Effector memory CD4-positive, alpha-beta T cell (primary cell): Measurements from ENCODE around the gene CXXC5.

Experiments
- DNase-seq, 3 donors: peaks; one replicate each; pipeline ENCODE4 v3.0.0-alpha.2; 2020
- H3K27ac ChIP-seq: 2 replicates; pipeline ENCODE4 v1.7.0; 2013; ENCODE audit warnings: mild to moderate bottlenecking, low read length, moderate library complexity; ENCODE audit not compliant: insufficient read depth, poor library complexity, severe bottlenecking
- H3K27me3 ChIP-seq: replicated peaks from 2 replicates; pipeline ENCODE4 v1.7.0; 2013; ENCODE audit warnings: mild to moderate bottlenecking, low read length; ENCODE audit not compliant: insufficient read depth, control insufficient read depth, poor library complexity, severe bottlenecking
- H3K36me3 ChIP-seq: 2 replicates; pipeline ENCODE4 v1.7.0; 2013; ENCODE audit warnings: mild to moderate bottlenecking, low read length, moderate library complexity; ENCODE audit not compliant: control insufficient read depth, insufficient read depth
- H3K4me1 ChIP-seq: 2 replicates; pipeline ENCODE4 v1.7.0; 2013; ENCODE audit warnings: low read length, mild to moderate bottlenecking; ENCODE audit not compliant: control insufficient read depth, insufficient read depth, poor library complexity, severe bottlenecking
- H3K4me3 ChIP-seq: 2 replicates; pipeline ENCODE4 v1.7.0; 2013; ENCODE audit warnings: low read length, low read depth, mild to moderate bottlenecking; ENCODE audit not compliant: insufficient read depth, poor library complexity, severe bottlenecking
- H3K9me3 ChIP-seq: 2 replicates; pipeline ENCODE4 v1.7.0; 2013; ENCODE audit warnings: mild to moderate bottlenecking, low read length, moderate library complexity; ENCODE audit not compliant: control insufficient read depth

CXXC5 gene

GRCh38 chr5:139637438-139638089, 10.6 kb upstream of the CXXC5 start:
- H3K27me3 ChIP-seq: no peaks in the 10 kb centered on the region
- DNase-seq: peak; percentile 19 to 52 (median 25)
- H3K9me3 ChIP-seq: no peaks in the 10 kb centered on the region
- H3K4me1 ChIP-seq: peaks cover 22% of the 10 kb centered on the region
- no peak overlapping the region for H3K27ac ChIP-seq
- H3K4me3 ChIP-seq: peak overlapping the region; percentile 39
- H3K36me3 ChIP-seq: no peaks in the 10 kb centered on the region

- peaks cover 22% of the 10 kb centered on the region for H3K4me1 ChIP-seq
- no peak overlapping the region for H3K4me3 ChIP-seq
- H3K9me3 ChIP-seq: no peaks in the 10 kb centered on the region
- H3K27me3 ChIP-seq: no peaks in the 10 kb centered on the region
- no peak overlapping the region for H3K27ac ChIP-seq
- no peaks in the 10 kb centered on the region for H3K36me3 ChIP-seq
- no peak for DNase-seq
These were observed 9.9 kb upstream of the CXXC5 start for GRCh38 chr5:139638090-139638735.

DNA sequence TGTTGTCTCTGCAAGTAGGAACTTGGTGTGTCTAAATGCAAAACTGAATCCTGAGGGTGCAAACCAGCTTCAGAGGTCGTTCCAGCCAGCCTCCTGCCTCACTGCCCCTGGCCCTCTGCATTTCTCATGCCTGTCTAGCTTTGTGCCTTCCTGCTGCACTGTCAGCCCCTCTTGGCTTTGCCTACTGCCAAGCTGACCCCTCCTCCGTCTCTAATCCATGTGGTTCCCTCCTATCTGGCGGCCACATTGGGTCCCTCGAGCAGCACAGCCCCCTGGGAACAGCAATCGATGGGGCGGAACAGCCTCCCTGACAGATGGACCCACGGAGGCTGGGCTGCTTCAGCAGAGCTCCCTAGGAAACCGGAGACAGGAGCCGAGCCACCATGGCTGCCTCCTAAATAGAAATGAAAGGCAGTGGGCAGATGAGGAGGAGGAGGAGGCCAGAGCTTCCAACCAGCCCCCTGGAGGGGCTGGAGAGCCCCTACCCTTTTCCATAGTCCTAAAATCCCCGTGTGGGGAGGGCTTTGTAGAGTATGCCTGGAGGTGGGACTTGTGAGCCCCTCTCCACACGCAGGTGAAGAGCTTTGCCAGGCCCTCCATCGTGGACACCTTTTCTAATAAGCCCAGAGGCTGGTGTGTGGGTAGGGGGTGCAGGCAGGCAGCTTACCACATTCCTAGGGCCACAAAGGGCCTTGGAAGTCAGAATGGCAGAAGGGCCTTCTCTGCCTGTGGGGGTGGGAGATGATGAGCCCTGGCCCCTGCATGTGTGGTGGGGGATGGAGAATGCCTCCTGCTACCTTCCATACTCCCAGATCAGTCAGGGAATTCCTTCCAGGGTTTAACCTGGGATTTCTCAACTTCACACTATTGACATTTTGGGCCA, 9.2 kb upstream of the CXXC5 start:
- no peak overlapping the region for H3K27ac ChIP-seq
- DNase-seq: no peak

GRCh38 chr5:139639619-139640380, 8.3 kb upstream of the CXXC5 start:
- peaks cover 22% of the 10 kb centered on the region for H3K4me1 ChIP-seq
- no peaks in the 10 kb centered on the region for H3K27me3 ChIP-seq
- no peak for DNase-seq
- no peak overlapping the region for H3K4me3 ChIP-seq
- no peak overlapping the region for H3K27ac ChIP-seq
- no peaks in the 10 kb centered on the region for H3K9me3 ChIP-seq
- H3K36me3 ChIP-seq: no peaks in the 10 kb centered on the region

More for the DNA sequence above, 9.2 kb upstream of the CXXC5 start:
- Histone ChIP-seq H3K27me3 (no peaks in the 10 kb centered on the region), H3K4me3 (no peak overlapping the region), H3K9me3 (no peaks in the 10 kb centered on the region), H3K36me3 (no peaks in the 10 kb centered on the region), H3K4me1 (peaks cover 22% of the 10 kb centered on the region)

DNA sequence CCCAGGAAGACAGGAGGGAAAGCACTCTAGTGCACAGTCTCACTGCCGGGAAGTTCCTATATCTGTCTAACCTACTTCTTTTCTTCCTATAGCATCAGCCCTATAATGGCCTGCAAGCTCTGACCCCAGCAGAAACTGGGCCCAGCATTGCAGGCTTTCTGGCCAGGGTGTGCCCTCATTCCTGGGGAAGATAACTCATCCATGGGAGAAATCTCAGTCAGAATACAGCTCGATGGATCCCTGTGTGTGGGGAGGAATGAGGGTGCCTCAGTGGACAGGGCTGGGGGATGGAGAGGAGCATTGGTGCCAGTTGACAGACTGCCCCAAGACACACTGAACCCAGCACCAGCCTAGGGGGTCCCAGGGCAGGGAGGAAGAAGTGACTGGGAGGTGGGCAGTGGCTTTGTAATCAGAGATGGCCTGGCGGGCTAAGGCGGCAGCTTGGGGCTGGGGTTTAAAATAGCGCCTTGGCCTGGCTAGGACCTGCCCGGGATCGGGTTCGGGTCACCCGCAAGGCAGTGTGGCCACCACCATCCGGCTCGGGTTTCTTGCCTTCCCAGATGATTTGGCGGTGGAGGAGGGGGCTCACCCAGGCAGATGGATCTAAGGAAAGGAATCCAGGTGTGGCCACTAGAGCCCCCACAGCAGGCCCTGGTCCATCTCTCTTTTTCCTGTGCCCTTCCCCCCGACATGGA, 7.6 kb upstream of the CXXC5 start:
- no peak overlapping the region for H3K4me3 ChIP-seq
- H3K27ac ChIP-seq: no peak overlapping the region
- no peaks in the 10 kb centered on the region for H3K9me3 ChIP-seq
- DNase-seq: no peak
- H3K27me3 ChIP-seq: no peaks in the 10 kb centered on the region
- H3K4me1 ChIP-seq: peaks cover 21% of the 10 kb centered on the region
- H3K36me3 ChIP-seq: no peaks in the 10 kb centered on the region

DNA sequence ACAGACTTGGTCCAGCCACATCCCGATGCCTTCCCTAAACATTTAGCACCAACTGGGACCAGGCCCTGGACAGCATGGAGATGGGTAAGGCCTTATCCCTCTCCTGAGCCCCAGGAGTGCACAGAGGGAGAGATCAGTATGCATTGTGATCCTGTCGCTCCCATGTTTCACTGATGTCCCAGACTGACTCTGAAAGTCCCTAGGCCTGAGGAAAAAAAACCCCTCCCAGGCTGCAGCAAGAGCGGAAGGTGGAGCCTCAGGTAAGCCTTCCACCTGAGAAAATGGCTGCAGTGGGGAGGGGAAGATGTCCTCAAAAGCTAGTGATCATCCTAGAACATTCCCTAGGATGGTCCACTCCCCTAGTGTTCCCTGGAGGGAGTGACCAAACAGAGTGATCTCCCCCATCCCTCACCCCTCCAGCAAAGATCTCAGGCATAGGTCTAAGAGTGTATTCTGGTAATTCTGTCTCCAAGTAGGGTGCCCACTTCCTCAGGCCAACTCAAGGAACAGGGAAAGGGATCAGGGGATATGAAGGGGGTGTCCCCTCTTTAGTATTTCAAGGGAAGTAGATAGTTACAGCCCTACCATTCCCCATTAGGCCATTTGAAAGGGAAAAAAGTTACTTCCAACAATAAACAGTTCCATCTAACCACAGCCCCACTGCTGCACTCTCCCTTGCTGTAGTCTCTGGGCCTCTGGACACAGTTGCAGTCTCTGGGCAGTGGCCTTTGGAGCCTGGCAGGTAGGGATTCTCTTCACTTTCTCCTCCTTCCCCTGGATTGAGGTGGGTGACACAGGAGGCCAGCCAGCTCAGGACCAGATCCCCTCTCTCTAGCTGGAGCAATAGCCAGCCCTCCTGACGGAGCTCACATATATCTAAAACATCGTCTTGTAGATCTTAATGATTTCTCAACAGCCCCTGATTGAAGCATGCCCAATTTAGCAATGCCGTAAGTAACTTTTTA, 6.8 kb upstream of the CXXC5 start:
- Histone ChIP-seq H3K27me3 (no peaks in the 10 kb centered on the region), H3K4me3 (no peak overlapping the region), H3K4me1 (peaks cover 13% of the 10 kb centered on the region), H3K27ac (no peak overlapping the region), H3K9me3 (no peaks in the 10 kb centered on the region), H3K36me3 (no peaks in the 10 kb centered on the region)
- no peak for DNase-seq

GRCh38 chr5:139642213-139642612, 5.9 kb upstream of the CXXC5 start:
- Histone ChIP-seq H3K4me3 (no peak overlapping the region), H3K9me3 (no peaks in the 10 kb centered on the region), H3K4me1 (peaks cover 8% of the 10 kb centered on the region), H3K27me3 (peaks cover 4% of the 10 kb centered on the region), H3K27ac (no peak overlapping the region), H3K36me3 (no peaks in the 10 kb centered on the region)
- DNase-seq: no peak

DNA sequence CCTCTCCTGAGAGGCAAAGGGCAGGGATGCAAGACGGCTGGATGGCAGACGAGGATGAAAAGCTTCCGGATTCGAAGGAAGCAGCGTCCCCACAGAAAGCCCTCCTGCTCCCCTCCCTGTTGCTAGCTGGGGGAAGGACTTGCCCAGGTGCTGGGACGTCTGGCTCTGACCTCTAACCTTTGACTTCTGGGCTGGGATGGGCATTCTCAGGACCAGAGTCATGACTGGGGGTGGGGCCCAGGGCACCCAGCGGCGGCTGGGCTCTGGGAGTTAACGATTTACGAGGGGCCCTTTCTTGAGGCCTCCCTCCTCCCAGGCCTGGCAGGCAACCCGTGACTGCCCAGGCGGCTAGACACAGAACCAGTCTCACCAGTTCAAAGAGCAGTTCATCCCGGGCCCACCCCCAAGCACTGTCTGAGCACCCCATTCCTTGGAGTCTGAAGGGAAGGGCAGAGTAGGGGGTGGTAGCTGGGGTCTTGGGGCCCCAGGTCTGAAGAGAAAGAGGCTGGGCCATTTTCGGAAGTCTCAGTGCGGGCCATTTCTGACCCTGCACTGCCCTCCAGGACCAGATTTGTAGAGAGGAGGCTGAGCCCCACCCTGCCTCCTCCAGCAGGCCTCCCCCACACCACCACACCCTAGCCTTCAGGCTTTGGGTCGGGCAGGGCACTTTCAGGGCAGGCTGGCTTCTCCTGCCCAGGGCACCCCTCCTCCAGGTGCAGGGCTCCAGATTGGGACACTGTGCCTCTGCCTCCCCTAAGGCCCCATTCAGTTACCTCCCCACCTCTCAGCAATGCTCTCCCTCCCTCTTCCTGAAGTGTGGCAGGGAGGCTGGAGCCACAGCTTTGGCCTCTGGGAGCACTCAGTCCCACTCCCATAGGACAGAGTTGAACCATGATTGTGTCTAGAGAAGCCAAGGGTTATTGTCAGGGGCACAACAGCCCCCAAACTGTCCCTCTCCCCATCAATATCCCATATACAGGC, 5.0 kb upstream of the CXXC5 start:
- Histone ChIP-seq H3K36me3 (no peaks in the 10 kb centered on the region), H3K4me1 (peaks cover 9% of the 10 kb centered on the region), H3K27ac (no peak overlapping the region), H3K9me3 (no peaks in the 10 kb centered on the region), H3K4me3 (no peak overlapping the region), H3K27me3 (peaks cover 14% of the 10 kb centered on the region)
- no peak for DNase-seq
